ENCODE results near the gene PPP2R2B.
"Not testable (repeated sequence)": the region's sequence is repeated elsewhere in the genome, so short reads cannot be mapped to it uniquely, and the experiment has no call there.

The PPP2R2B gene

GRCh38 chr5:146731909-146732659 is 146.5 kb downstream of the PPP2R2B start:
- DNase-seq = no peak

DNA sequence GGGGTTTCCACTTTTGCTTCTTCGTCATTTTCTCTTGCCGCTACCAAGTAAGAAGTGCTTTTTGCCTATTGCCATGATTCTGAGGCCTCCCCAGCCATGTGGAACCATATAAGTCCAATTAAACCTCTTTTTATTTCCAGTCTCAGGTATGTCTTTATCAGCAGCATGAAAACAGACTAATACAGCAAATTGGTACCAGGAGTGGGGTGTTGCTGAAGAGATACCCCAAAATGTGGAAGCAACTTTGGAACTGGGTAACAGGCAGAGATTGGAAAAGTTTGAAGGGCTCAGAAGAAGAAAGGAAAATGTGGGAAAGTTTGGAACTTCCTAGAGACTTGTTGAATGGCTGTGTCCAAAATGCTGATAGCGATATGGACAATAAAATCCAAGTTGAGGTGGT is 149.8 kb downstream of the PPP2R2B start:
- not testable (repeated sequence) for DNase-seq

DNA sequence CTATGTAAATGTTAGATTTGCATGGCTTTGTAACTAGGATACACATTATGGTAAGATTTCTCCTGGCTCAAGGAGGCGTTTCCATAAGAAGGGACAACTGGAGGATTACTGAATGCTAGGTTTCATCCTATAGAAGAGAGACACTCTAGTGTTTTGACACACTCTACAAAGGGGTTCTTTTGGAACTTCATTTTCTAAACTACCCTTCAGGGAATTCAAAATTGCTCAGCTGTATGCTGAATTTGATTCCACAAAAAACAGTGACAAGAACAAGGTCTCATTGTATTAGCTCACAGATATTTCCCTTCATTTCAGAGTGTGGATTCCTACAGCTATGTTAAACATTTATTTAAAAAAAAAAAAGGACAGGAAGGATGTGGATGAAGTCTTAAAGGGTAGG is 151.7 kb downstream of the PPP2R2B start:
- no peak for DNase-seq

- DNase-seq = no peak
Observed at GRCh38 chr5:146726020-146726419, 152.5 kb downstream of the PPP2R2B start.

GRCh38 chr5:146725025-146725424 is 153.5 kb downstream of the PPP2R2B start:
- DNase-seq = no peak

GRCh38 chr5:146722361-146722779 is 156.2 kb downstream of the PPP2R2B start:
- no peak for DNase-seq

GRCh38 chr5:146721073-146721815 is 157.3 kb downstream of the PPP2R2B start:
- no peak for DNase-seq

DNA sequence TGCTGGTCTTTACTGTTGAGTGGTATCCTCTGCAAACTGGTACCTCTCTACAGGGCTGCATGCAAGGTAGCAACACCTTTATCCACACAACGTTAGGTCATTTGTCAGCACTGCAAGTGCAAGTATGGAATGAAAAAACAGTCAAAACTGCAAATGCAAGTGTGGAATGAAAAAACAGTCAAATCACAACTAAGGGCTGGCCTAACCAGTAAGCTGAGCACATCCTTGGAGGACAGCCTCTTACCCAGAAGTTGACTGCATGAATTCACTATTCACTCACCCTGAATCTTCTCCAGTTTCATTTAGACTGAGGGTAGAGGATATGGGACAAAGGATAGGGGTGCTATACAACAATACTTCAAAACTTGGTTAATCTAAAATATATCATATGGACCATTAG is 158.4 kb downstream of the PPP2R2B start:
- DNase-seq = no peak

- no peak for DNase-seq
Observed at GRCh38 chr5:146719179-146719578, 159.4 kb downstream of the PPP2R2B start.

DNA sequence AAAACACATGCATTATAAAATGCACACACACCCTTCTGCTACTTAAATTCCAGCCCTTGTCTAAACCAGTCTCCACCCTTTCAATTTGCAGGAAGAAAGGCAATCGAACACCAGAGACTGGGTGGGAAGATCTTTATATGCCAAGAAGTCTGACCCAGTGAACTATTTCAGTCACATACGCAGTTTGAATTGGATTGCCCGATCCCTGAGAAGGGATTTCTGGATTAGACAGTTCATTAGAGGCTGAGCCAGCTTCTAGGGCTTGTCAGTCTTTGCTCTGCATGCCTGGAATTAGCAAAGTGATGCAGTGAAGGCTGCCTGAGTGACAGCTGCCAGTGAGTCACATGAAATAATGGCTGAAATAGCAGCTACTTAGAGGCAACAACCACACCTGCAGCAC is 159.9 kb downstream of the PPP2R2B start:
- DNase-seq = no peak

GRCh38 chr5:146717951-146718350 is 160.6 kb downstream of the PPP2R2B start:
- DNase-seq = no peak

DNA sequence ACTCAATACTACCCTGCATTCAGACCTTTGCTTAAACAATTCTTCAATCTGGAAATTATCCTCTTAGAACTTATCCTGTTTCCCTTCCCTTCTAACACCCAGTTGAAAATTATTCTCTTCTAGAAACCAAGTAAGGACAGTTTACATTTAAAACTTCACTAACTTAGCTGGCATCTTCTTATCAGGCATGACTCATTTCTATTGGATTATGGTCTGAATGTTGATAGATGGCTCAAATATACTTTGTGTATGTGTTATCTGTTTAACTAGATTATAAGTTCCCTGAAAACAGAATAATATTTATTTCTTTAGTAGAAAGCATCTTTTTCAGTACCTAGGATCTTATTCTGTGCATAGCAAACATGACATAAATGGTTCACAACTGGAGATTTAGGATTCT is 161.9 kb downstream of the PPP2R2B start:
- no peak for DNase-seq

GRCh38 chr5:146710348-146710747 is 168.2 kb downstream of the PPP2R2B start:
- DNase-seq = no peak

GRCh38 chr5:146707316-146707715 is 171.2 kb downstream of the PPP2R2B start:
- no peak for DNase-seq

GRCh38 chr5:146706321-146706972 is 172.1 kb downstream of the PPP2R2B start:
- no peak for DNase-seq

GRCh38 chr5:146704949-146705665 is 173.4 kb downstream of the PPP2R2B start:
- DNase-seq = no peak

- no peak for DNase-seq
Observed at GRCh38 chr5:146703899-146704298, 174.7 kb downstream of the PPP2R2B start.

DNA sequence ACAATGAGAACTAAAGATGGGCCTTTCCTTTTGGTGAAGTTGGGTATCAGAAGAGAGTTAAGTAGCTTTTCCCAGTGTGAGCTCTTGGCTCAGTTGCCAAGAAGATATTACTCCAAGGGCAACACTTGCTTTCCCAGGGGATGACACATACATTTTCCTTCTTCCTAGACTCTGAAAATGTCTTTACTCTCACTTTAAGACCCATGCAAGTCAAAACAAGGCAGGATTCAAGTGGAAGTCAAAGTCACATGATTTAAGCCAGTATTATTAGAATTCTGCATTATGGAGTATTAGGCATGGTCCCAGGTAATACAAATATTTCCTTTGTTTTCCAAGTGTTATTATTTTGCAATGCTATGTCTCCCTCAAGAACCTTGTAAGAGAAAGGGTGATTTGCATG is 175.1 kb downstream of the PPP2R2B start:
- DNase-seq = no peak

DNA sequence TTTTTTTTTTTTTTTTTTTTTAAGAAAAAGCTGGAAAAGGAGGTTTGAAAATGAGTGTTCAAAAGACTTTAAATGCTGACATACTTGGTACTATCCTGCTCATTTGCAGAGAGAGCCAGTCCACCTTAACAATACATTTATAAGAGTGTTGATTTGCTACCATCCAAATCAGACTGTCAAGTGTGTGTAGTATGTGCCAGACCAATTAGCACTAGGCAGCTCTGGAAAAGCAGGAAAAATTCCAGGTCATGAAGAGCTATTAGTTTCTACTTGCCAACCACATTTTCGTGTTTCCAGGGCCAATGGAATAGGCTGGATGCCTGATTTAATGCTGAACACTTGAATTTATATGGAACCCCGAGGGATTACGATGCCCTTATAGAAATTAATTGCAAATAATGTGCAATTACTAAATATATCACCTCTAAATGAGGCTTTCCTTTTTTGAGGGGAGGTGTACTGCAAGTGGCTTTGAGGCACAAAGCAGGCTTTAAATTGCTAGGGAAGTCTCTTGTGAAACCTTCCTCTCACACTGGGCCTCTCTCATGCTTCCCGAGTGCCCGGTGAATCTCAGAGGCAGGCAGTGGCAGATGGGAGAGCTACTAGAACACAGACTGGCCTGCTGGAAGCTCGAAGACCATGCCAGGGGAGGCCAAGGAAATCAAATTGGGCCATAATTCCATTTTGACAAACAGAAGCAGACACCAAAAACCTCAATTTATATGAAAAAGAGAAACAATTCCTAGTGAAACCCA is 178.7 kb downstream of the PPP2R2B start:
- no peak for DNase-seq

DNA sequence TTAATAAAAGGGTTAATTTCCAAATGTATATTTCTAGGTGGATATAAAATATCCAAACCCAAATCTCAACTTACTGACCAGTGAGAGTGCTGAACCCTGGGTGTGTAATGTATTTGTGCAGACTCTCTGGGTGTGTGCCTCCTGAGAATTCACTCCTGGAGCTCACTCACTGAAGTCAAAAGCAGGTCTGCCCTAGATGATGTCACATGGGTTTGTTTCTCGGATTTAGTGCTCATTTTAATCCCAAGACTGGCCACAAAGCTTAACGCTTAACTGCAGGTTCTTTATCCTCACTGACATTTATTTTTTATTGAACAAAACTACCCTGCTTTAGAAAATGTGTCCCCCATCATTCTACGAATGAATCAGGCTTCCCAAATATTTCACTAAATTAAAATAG is 179.4 kb downstream of the PPP2R2B start:
- no peak for DNase-seq

DNA sequence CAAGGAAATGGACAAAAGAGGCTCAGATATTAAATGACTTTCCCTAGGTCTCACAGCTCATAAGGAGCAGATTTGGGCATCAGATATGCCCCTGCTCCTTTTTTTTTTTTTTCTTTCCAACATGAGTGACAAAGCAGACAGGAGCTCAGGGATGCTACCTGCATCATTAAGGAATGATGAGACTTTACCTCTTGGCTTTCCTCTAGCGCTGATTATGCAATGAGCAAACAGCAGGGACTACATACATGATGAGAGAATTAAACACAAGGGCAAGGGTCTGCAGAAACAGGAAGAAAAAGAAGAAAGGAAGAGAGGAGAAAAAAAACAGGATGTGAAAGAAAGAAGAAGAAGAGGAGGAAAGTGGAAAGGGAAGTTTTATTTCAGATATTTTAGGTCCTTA is 179.9 kb downstream of the PPP2R2B start:
- no peak for DNase-seq

GRCh38 chr5:146697211-146697610 is 181.3 kb downstream of the PPP2R2B start:
- DNase-seq = no peak

GRCh38 chr5:146695646-146696045 is 182.9 kb downstream of the PPP2R2B start:
- DNase-seq = no peak
